Measurements from ENCODE around the gene GSTO1.

- no peak for TF ChIP-seq POLR2AphosphoS5 (IDR thresholded peaks at IDR 0.05; ENCODE audit: low read depth, low read length)
- no peak for TF ChIP-seq POLR2A (IDR thresholded peaks at IDR 0.05; ENCODE audit: low read depth, low read length)
Measured at GRCh38 chr10:104235801-104236200, 18.9 kb upstream of the GSTO1 start.

Data from GM12891 (cell line).